Tibial artery (tissue), 4 donors: ENCODE data around the gene COL2A1.

Experiments
- DNase-seq, 2 donors: peaks; one replicate each; pipeline ENCODE4 v3.0.0-alpha.2; 2019
- H3K27ac ChIP-seq, 2 donors: fragments of 200-600 bp; sonication (generic) in 1 of 2; 1 replicate in 1 of 2; 2 replicates in 1 of 2; pipeline ENCODE4 v1.5.1; 2018 to 2019; ENCODE audit warnings: mild to moderate bottlenecking in 1 of 2
- H3K27me3 ChIP-seq, 2 donors: fragments of 200-600 bp; sonication (generic) in 1 of 2; one replicate each; pipeline versions ENCODE4 v1.5.1 to v1.6.0; 2016 to 2019
- H3K36me3 ChIP-seq, 3 donors: fragments of 200-600 bp; sonication (generic) in 2 of 3; one replicate each; pipeline ENCODE4 v1.5.1; 2016 to 2019; ENCODE audit warnings: mild to moderate bottlenecking in 2 of 3
- H3K4me1 ChIP-seq, 4 donors: fragments of 200-600 bp; sonication (generic) in 2 of 4; 1 replicate in 3 of 4; 2 replicates in 1 of 4; pipeline ENCODE4 v1.5.1; 2016 to 2019
- H3K4me3 ChIP-seq, 2 donors: fragments of 200-600 bp; sonication (generic) in 1 of 2; 1 replicate in 1 of 2; 2 replicates in 1 of 2; pipeline ENCODE4 v1.5.1; 2018 to 2019; ENCODE audit warnings: mild to moderate bottlenecking in 2 of 2
- H3K9me3 ChIP-seq, 3 donors: fragments of 200-600 bp; sonication (generic) in 1 of 3; one replicate each; pipeline ENCODE4 v1.5.1; 2016 to 2019
- intact Hi-C: fragments of 100-400 bp; cut with DNase I; formaldehyde crosslinking; loops from one replicate; pipeline ENCODE4 v1.15.0; 2023; ENCODE audit warnings: low total_unique reads
- TF ChIP-seq, protein P1 (sequence below), 2 experiments: fragments of 200-600 bp in 1 of 2; fragments of 450-650 bp in 1 of 2; IDR thresholded peaks; one replicate each; pipeline ENCODE4 v1.5.1; 2017 to 2019; ENCODE audit warnings: antibody characterized with exemption in 2 of 2, mild to moderate bottlenecking in 1 of 2, moderate library complexity in 1 of 2

COL2A1 gene

DNA sequence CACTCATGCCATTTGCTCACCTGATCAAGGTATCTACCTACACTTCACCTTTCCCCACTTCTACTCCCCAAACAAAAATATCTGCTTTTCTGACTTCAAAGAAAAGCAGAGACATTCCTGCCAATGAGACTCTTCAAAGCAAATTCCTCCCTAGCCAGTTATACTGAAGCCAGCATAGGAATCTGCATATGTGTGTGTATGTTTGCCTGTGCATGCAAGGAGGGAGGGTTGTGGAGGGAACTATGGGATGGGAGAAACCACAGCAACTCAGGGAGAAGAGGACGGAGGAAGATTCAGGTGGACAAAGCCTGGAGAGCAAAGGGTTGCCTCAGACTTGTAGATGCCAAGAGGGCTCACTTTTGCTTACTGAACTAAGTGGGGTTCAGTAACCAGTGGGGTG, 73.1 kb downstream of the COL2A1 start:
- Histone ChIP-seq H3K4me3 (no peak overlapping the region), H3K9me3 (no peaks in the 10 kb centered on the region), H3K27me3 (peaks cover 0 to 8% of the 10 kb centered on the region in 2 donors), H3K36me3 (no peaks in the 10 kb centered on the region), H3K27ac (no peak overlapping the region), H3K4me1 (peaks cover 0 to 4% (median 0%) of the 10 kb centered on the region in 4 donors)
- no peak for DNase-seq
- intact Hi-C loops = loop anchor here (5.0 kb wide), 1 partner anchor 64 kb away; no protein-coding TSS in a partner anchor
- TF ChIP-seq, protein P1, sequence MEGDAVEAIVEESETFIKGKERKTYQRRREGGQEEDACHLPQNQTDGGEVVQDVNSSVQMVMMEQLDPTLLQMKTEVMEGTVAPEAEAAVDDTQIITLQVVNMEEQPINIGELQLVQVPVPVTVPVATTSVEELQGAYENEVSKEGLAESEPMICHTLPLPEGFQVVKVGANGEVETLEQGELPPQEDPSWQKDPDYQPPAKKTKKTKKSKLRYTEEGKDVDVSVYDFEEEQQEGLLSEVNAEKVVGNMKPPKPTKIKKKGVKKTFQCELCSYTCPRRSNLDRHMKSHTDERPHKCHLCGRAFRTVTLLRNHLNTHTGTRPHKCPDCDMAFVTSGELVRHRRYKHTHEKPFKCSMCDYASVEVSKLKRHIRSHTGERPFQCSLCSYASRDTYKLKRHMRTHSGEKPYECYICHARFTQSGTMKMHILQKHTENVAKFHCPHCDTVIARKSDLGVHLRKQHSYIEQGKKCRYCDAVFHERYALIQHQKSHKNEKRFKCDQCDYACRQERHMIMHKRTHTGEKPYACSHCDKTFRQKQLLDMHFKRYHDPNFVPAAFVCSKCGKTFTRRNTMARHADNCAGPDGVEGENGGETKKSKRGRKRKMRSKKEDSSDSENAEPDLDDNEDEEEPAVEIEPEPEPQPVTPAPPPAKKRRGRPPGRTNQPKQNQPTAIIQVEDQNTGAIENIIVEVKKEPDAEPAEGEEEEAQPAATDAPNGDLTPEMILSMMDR (IDR thresholded peaks at IDR 0.05) = no peak

DNA sequence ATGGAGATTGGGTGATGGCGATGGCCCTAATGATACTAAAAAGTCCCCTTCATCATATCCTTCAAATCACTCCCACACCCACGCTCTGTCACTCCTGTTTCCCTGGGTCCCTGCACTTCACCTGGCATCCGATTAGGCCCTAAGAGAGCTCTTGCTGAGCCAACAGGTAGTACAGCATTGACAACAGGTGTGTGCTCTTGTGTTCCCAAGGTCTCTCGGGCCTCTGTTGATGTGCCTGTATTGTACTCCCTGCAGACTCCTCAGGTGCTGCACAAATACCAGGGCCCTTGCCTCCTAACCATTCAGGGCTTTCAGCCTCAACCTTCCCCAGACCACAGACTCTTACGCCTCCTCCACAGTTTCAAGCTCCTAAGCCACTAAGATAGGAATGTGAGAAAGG, 73.6 kb downstream of the COL2A1 start:
- TF ChIP-seq, protein P1 (IDR thresholded peaks at IDR 0.05) = no peak
- no peak overlapping the region for H3K4me3 ChIP-seq
- DNase-seq = no peak
- intact Hi-C loops = loop anchor here (5.0 kb wide), 1 partner anchor 63 kb away; no protein-coding TSS in a partner anchor
- no peaks in the 10 kb centered on the region for H3K9me3 ChIP-seq
- peaks cover 0 to 8% of the 10 kb centered on the region in 2 donors for H3K27me3 ChIP-seq
- no peak overlapping the region for H3K27ac ChIP-seq
- H3K36me3 ChIP-seq = no peaks in the 10 kb centered on the region
- H3K4me1 ChIP-seq = peaks cover 0 to 4% (median 0%) of the 10 kb centered on the region in 4 donors

DNA sequence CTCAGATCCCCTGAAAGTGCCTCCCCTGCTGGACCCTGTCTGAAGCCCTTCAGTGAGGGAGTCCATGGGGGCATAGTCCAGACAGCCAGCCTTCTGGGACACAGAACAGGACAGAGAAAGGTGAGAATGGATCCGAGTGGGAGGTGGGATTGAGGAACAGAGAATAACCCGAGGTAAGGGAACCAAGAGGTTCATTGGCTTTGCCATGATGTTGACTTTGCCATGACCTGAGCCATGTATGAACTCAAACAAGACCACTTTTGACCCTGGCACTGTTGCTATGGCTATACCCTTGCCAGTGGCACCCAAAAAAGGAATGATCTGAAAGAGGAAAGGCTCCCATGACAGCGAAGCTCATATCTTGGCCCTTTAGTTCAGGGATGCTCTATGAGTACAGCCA, 76.9 kb downstream of the COL2A1 start:
- no peaks in the 10 kb centered on the region for H3K9me3 ChIP-seq
- H3K27ac ChIP-seq = no peak overlapping the region
- intact Hi-C loops = no loop called here
- H3K36me3 ChIP-seq = no peaks in the 10 kb centered on the region
- H3K4me1 ChIP-seq = no peaks in the 10 kb centered on the region
- TF ChIP-seq, protein P1 (IDR thresholded peaks at IDR 0.05) = no peak
- H3K4me3 ChIP-seq = no peak overlapping the region
- peaks cover 0 to 12% of the 10 kb centered on the region in 2 donors for H3K27me3 ChIP-seq
- no peak for DNase-seq
